CD4-positive, alpha-beta memory T cell (primary cell): ENCODE results near the gene GTF2B. TPM values are rescaled to one million over a fixed set of nuclear protein-coding genes. Genes with fewer than 3 reads are reported as not detected.
A peak's percentile ranks its signal among the peaks of the same experiment; 100 is the strongest.
"Not testable (repeated sequence)": the region's sequence is repeated elsewhere in the genome, so short reads cannot be mapped to it uniquely, and the experiment has no call there.

Experiments used
- CTCF ChIA-PET: fragments of 350-600 bp; sonication (Branson Sonifier 250); formaldehyde crosslinking; loops from one replicate; lab custom pipeline; 2021; ENCODE audit warnings: inconsistent platforms; ENCODE audit not compliant: partially characterized antibody; lab: Charles Lee
- POLR2A ChIA-PET: fragments of 350-600 bp; sonication (Branson Sonifier 250); formaldehyde crosslinking; loops from one replicate; lab custom pipeline; 2021; ENCODE audit not compliant: partially characterized antibody; lab: Charles Lee
- DNase-seq, 5 donors: peaks; one replicate each; pipeline versions ENCODE4 v3.0.0 to v3.0.0-alpha.2; 2020 to 2022; ENCODE audit warnings: mixed read lengths in 1 of 5
- H3K27ac ChIP-seq: one replicate; pipeline ENCODE4 v1.7.0; 2013; ENCODE audit warnings: low read depth, low read length
- H3K27me3 ChIP-seq: 2 replicates; pipeline ENCODE4 v1.7.0; 2013; ENCODE audit warnings: mild to moderate bottlenecking, low read length, moderate library complexity; ENCODE audit not compliant: insufficient read depth
- H3K36me3 ChIP-seq: 2 replicates; pipeline ENCODE4 v1.7.0; 2013; ENCODE audit warnings: mild to moderate bottlenecking, low read length, moderate library complexity; ENCODE audit not compliant: insufficient read depth
- H3K4me1 ChIP-seq: 2 replicates; pipeline ENCODE4 v1.7.0; 2013; ENCODE audit warnings: mild to moderate bottlenecking, low read length, moderate library complexity; ENCODE audit not compliant: insufficient read depth
- H3K4me3 ChIP-seq, 2 donors: one replicate each; pipeline ENCODE4 v1.7.0; 2013; ENCODE audit warnings: low read length in 2 of 2, mild to moderate bottlenecking in 1 of 2
- H3K9me3 ChIP-seq, 2 donors: one replicate each; pipeline ENCODE4 v1.7.0; 2013; ENCODE audit warnings: low read length in 2 of 2, control low read depth in 1 of 2; ENCODE audit not compliant: control insufficient read depth in 1 of 2
- H3K27ac Mint-ChIP-seq, 7 donors: one replicate each; pipeline ENCODE4 v1.8.0; 2020 to 2021; ENCODE audit warnings: mixed read lengths in 7 of 7, mild to moderate bottlenecking in 6 of 7, inconsistent platforms in 3 of 7, moderate library complexity in 3 of 7
- H3K27me3 Mint-ChIP-seq, 2 donors: one replicate each; pipeline ENCODE4 v1.8.0; 2020 to 2021; ENCODE audit warnings: mixed read lengths in 2 of 2
- H3K36me3 Mint-ChIP-seq, 2 donors: one replicate each; pipeline ENCODE4 v1.8.0; 2020 to 2021; ENCODE audit warnings: mixed read lengths in 2 of 2, inconsistent platforms in 1 of 2, mild to moderate bottlenecking in 1 of 2
- H3K4me1 Mint-ChIP-seq, 4 donors: one replicate each; pipeline ENCODE4 v1.8.0; 2020 to 2021; ENCODE audit warnings: mixed read lengths in 4 of 4, mild to moderate bottlenecking in 1 of 4
- H3K4me3 Mint-ChIP-seq, 8 donors: one replicate each; pipeline ENCODE4 v1.8.0; 2020 to 2021; ENCODE audit warnings: mixed read lengths in 8 of 8, mild to moderate bottlenecking in 7 of 8, moderate library complexity in 6 of 8, inconsistent platforms in 3 of 8
- H3K9me3 Mint-ChIP-seq, 8 donors: one replicate each; pipeline ENCODE4 v1.8.0; 2020 to 2021; ENCODE audit warnings: mixed read lengths in 8 of 8, mild to moderate bottlenecking in 5 of 8, inconsistent platforms in 3 of 8, moderate library complexity in 1 of 8
- intact Hi-C: fragments of 100-400 bp; cut with micrococcal nuclease; formaldehyde crosslinking; loops from one replicate; pipeline ENCODE4 v1.15.1; 2023
- polyA plus RNA-seq, 2 donors: library from polyadenylated mRNA; unstranded; fragments of 300-500 nt; fragmentation: Illumina TruSeq; gene quantifications; one replicate each; pipeline ENCODE4 v1.2.3, GENCODE V29; 2021
- total RNA-seq, 2 experiments: library from RNA; stranded (reverse); gene quantifications; one replicate each; pipeline ENCODE4 v1.2.3, GENCODE V29; 2021

Gene GTF2B
- total and polyA plus RNA-seq, 4 experiments from 2014 or later = 43.9 to 68.5 (median 49.2) TPM

DNA sequence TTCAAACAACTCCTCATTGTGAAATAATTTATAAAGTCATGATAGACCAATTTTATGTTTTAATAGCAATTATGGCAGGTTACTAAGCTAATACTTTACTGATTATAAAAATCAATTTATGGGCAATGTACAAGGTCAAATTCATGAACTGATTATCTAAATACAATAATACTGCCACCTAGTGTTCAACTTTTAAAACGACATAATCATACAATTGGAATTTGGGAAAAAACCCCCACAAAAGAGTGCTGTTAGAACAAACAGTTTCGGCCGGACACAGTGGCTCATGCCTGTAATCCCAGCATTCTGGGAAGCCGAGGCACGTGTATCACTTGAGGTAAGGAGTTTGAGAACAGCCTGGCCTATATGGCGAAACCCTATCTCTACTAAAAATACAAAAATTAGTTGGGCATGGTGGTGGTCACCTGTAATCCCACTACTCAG is 14.0 kb downstream of the GTF2B start:
- Mint-ChIP-seq H3K27ac (peak overlapping the region in 3 of 7 donors; percentile 33 to 70 (median 35)), H3K4me3 (peak overlapping the region in 3 of 8 donors; percentile 8 to 59 (median 39)), H3K36me3 (peaks cover 12 to 37% of the 10 kb centered on the region in 2 donors), H3K9me3 (no peaks in the 10 kb centered on the region), H3K27me3 (no peaks in the 10 kb centered on the region), H3K4me1 (peaks cover 32 to 67% (median 46%) of the 10 kb centered on the region in 4 donors)
- intact Hi-C loops = loop anchor here (1.0 kb wide), 2 partner anchors 77 to 222 kb away; no protein-coding TSS in a partner anchor
- H3K4me1 ChIP-seq = peaks cover 36% of the 10 kb centered on the region
- ChIA-PET CTCF (interaction anchor here (0.8 to 6.6 kb wide), 30 partner anchors 8 to 231 kb away, joined by 3 to 78 read pairs (median 4); partner anchors contain the start of gene GTF2B), POLR2A (interaction anchor here (2.3 kb wide), 1 partner anchor 14 kb away, joined by 10 read pairs; the partner anchor contains the start of gene GTF2B)
- H3K4me3 ChIP-seq = no peak overlapping the region
- peaks cover 16% of the 10 kb centered on the region for H3K36me3 ChIP-seq
- DNase-seq = peak; percentile 19 to 41 (median 30)
- H3K9me3 ChIP-seq = no peaks in the 10 kb centered on the region
- no peak overlapping the region for H3K27ac ChIP-seq
- H3K27me3 ChIP-seq = no peaks in the 10 kb centered on the region

DNA sequence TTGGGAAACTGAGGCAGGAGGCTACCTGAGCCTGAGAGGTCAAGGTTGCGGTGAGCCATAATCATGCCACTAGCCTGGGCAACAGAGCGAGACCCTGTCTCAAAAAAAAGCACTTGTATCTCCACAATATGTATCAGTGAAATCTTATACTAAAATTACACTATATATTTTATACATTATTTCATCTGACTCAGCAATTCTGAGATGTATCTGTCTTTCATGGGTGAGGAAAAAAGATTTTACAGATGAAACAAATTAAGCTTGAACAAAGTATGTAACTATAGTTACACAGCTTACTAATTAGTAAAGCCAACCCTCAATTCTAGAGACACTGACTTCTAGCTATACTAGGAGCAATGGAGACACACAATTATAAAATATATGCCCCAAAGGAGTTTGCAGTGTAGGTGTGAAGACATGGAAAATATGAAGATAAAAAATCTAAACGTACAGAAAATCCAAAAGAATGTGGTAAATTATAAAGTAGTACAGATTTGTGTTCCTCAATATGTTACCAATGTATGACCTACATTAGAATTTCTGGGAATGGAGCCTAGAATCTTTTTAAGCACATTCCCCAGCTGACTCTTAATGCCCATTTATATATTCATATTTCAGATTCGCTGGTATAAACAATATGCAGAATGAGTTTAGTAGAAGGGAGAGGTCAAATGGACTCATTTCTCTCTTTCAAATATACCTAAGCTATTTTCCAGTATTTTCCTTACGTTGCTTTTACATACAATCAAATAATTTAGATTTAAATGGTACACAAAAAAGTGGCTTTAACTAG is 14.6 kb downstream of the GTF2B start:
- H3K9me3 ChIP-seq = no peaks in the 10 kb centered on the region
- H3K36me3 ChIP-seq = peaks cover 16% of the 10 kb centered on the region
- Mint-ChIP-seq H3K9me3 (no peaks in the 10 kb centered on the region), H3K4me3 (no peak overlapping the region), H3K36me3 (peaks cover 8 to 31% of the 10 kb centered on the region in 2 donors), H3K27me3 (no peaks in the 10 kb centered on the region), H3K4me1 (peaks cover 29 to 66% (median 42%) of the 10 kb centered on the region in 4 donors), H3K27ac (no peak overlapping the region)
- ChIA-PET CTCF (interaction anchor here (0.6 to 6.6 kb wide), 31 partner anchors 9 to 230 kb away, joined by 3 to 78 read pairs (median 4); partner anchors contain the start of gene GTF2B), POLR2A (interaction anchor here (1.7 to 2.3 kb wide), 2 partner anchors 14 kb away, joined by 5 to 10 read pairs; partner anchors contain the start of gene GTF2B)
- intact Hi-C loops = loop anchor here (1.0 kb wide), 2 partner anchors 76 to 221 kb away; no protein-coding TSS in a partner anchor
- no peaks in the 10 kb centered on the region for H3K27me3 ChIP-seq
- no peak overlapping the region for H3K27ac ChIP-seq
- H3K4me3 ChIP-seq = no peak overlapping the region
- peaks cover 30% of the 10 kb centered on the region for H3K4me1 ChIP-seq
- no peak for DNase-seq

DNA sequence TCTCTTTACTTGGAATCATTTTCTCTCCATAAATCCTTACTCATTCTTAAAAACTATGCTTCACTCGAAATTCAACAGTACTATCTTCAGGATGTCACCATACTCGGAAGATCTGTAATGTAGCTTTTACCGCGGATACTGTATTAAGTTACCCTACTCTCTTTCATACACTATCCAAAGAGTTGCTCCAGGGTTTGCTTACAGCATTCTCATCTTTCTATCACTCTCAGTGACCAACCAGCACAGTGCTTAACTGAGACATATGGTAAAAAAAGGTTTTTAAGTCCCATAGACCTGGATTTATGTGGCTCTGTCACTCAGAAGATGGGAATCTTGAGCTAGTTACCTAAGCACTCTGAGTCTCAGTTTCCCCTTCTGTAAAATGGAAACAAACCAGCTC is 15.8 kb downstream of the GTF2B start:
- H3K36me3 ChIP-seq = peaks cover 16% of the 10 kb centered on the region
- no peak overlapping the region for H3K27ac ChIP-seq
- intact Hi-C loops = no loop called here
- Mint-ChIP-seq H3K9me3 (no peaks in the 10 kb centered on the region), H3K4me3 (no peak overlapping the region), H3K27me3 (no peaks in the 10 kb centered on the region), H3K4me1 (peaks cover 32 to 67% (median 45%) of the 10 kb centered on the region in 4 donors), H3K36me3 (peaks cover 8 to 30% of the 10 kb centered on the region in 2 donors), H3K27ac (peak overlapping the region in 1 of 7 donors; percentile 4)
- H3K4me1 ChIP-seq = peaks cover 19% of the 10 kb centered on the region
- H3K4me3 ChIP-seq = no peak overlapping the region
- H3K27me3 ChIP-seq = no peaks in the 10 kb centered on the region
- POLR2A ChIA-PET = interaction anchor here (1.7 kb wide), 1 partner anchor 15 kb away, joined by 5 read pairs; the partner anchor contains the start of gene GTF2B
- CTCF ChIA-PET = interaction anchor here (0.7 to 6.6 kb wide), 9 partner anchors 10 to 220 kb away, joined by 3 to 78 read pairs (median 13); partner anchors contain the start of gene GTF2B
- DNase-seq = no peak
- no peaks in the 10 kb centered on the region for H3K9me3 ChIP-seq

DNA sequence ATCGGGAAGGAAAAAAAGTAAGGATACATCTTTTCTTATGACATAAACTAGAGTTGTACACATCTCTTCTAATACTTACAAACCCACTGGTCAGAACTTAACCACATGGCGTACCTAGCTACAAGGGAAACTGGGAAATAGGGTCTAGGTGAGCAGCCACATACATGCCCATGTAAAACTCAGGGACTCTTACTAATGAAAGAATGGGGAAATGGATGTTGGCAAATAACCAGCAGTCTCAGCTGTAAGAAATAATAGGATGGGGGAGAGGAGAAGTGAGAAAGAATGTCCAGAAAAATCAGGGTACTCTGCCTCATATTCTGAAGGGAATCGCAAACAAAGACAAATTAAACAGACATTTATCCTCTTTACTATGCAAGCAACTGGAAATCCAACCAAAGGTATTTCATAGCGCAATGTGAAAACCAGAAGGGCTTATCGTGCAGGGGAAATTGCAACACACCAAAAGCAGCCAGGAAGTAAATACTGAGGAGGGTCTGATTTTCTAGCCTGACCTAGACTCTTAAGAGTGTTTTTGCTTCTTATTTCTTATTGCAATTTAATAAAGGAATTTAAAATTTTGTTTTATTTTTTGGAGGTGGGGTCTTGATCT is 17.5 kb downstream of the GTF2B start:
- Mint-ChIP-seq H3K4me3 (peak overlapping the region in 1 of 8 donors; percentile 0), H3K36me3 (peaks cover 8 to 31% of the 10 kb centered on the region in 2 donors), H3K9me3 (no peaks in the 10 kb centered on the region), H3K27me3 (no peaks in the 10 kb centered on the region), H3K27ac (peak overlapping the region in 1 of 7 donors; percentile 62), H3K4me1 (peaks cover 34 to 74% (median 46%) of the 10 kb centered on the region in 4 donors)
- peaks cover 22% of the 10 kb centered on the region for H3K4me1 ChIP-seq
- no peak overlapping the region for H3K27ac ChIP-seq
- intact Hi-C loops = no loop called here
- ChIA-PET CTCF (interaction anchor here (0.7 to 6.6 kb wide), 3 partner anchors 9 to 219 kb away, joined by 3 to 73 read pairs (median 3); no protein-coding TSS in a partner anchor), POLR2A (interaction anchor here (1.3 kb wide), 1 partner anchor 17 kb away, joined by 4 read pairs; the partner anchor contains the start of gene GTF2B)
- peaks cover 16% of the 10 kb centered on the region for H3K36me3 ChIP-seq
- H3K27me3 ChIP-seq = no peaks in the 10 kb centered on the region
- H3K9me3 ChIP-seq = no peaks in the 10 kb centered on the region
- DNase-seq = no peak
- no peak overlapping the region for H3K4me3 ChIP-seq

DNA sequence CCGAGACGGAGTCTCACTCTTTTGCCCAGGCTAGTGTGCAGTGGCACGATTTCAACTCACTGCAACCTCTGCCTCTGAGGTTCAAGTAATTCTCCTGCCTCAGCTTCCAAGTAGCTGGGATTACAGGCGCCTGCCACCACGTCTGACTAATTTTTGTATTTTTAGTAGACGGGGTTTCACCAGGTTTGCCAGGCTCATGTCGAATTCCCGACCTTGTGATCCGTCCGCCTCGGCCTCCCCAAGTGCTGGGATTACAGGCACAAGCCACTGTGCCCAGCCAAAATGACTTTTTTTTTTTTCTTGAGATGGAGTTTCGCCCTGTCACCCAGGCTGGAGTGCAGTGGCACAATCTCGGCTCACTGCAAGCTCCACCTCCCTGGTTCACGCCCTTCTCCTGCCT is 21.7 kb downstream of the GTF2B start:
- POLR2A ChIA-PET, H3K27ac ChIP-seq, intact Hi-C loops, CTCF ChIA-PET, H3K36me3 ChIP-seq, H3K27me3 ChIP-seq, H3K4me3 ChIP-seq, H3K9me3 ChIP-seq, H3K27ac Mint-ChIP-seq, DNase-seq, H3K9me3 Mint-ChIP-seq, H3K27me3 Mint-ChIP-seq: not testable (repeated sequence)
- H3K4me1 ChIP-seq = peaks cover 35% of the 10 kb centered on the region
- peaks cover 8 to 21% of the 10 kb centered on the region in 2 donors for H3K36me3 Mint-ChIP-seq
- H3K4me3 Mint-ChIP-seq = peak overlapping the region in 1 of 8 donors; percentile 52
- peaks cover 37 to 72% (median 56%) of the 10 kb centered on the region in 4 donors for H3K4me1 Mint-ChIP-seq

DNA sequence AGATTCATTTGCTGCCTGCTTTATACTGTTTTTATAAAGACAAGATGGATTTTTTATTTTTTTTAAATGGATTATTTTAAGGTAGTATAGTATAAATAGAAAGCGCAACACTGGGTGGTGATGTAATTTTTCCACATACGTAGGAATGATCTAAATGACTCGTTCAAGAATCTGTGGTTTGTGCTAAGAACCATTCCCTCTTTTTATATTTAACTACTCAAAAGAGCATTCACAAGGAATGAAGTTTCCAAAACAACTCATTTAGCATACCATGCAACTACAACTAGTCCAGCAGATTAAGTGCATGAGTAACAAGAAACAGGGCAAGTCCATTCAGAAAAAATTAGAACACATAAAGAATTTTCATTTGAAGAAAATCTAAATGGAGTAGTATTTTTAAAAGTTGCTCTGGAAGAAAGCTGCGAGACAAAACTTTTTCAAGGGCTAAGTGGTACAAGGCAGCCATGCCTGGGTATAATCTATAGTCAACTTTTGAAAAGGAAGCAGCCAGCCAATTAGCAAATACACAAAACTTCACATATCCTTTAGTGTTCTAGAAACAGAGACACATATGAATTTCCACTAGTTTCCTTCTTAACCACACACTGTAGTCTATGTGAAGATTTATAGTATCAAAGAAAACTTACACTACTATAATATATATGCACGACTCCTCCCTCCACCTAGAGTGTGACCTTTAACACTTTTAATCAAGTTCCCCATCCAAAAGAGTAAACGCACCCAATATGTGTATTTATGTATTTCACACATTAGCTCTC is 23.4 kb downstream of the GTF2B start:
- no peak for DNase-seq
- Mint-ChIP-seq H3K36me3 (peaks cover 13 to 27% of the 10 kb centered on the region in 2 donors), H3K4me1 (peaks cover 36 to 71% (median 53%) of the 10 kb centered on the region in 4 donors), H3K4me3 (peak overlapping the region in 6 of 8 donors; percentile 18 to 65 (median 45)), H3K27me3 (no peaks in the 10 kb centered on the region), H3K9me3 (no peaks in the 10 kb centered on the region), H3K27ac (peak overlapping the region in 6 of 7 donors; percentile 1 to 89 (median 14))
- ChIA-PET CTCF (interaction anchor here (2.3 kb wide), 1 partner anchor 9 kb away, joined by 15 read pairs; no protein-coding TSS in a partner anchor), POLR2A (no interaction called here)
- no peak overlapping the region for H3K27ac ChIP-seq
- H3K27me3 ChIP-seq = no peaks in the 10 kb centered on the region
- no peak overlapping the region for H3K4me3 ChIP-seq
- peaks cover 6% of the 10 kb centered on the region for H3K36me3 ChIP-seq
- no peaks in the 10 kb centered on the region for H3K9me3 ChIP-seq
- intact Hi-C loops = no loop called here
- peaks cover 35% of the 10 kb centered on the region for H3K4me1 ChIP-seq
